Retina (tissue), 1 donor: Measurements from ENCODE around the gene RNASEH1.
A peak's percentile ranks its signal among the peaks of the same experiment; 100 is the strongest.
"Not testable (repeated sequence)": the region's sequence is repeated elsewhere in the genome, so short reads cannot be mapped to it uniquely, and the experiment has no call there.

Experiments
- DNase-seq: peaks from one replicate; pipeline ENCODE4 v3.0.0-alpha.2; 2016

Gene RNASEH1

GRCh38 chr2:3588084-3588483 lies 30.0 kb upstream of the RNASEH1 start:
- DNase-seq, result no peak

GRCh38 chr2:3587432-3587831 lies 29.3 kb upstream of the RNASEH1 start:
- DNase-seq, result no peak

DNA sequence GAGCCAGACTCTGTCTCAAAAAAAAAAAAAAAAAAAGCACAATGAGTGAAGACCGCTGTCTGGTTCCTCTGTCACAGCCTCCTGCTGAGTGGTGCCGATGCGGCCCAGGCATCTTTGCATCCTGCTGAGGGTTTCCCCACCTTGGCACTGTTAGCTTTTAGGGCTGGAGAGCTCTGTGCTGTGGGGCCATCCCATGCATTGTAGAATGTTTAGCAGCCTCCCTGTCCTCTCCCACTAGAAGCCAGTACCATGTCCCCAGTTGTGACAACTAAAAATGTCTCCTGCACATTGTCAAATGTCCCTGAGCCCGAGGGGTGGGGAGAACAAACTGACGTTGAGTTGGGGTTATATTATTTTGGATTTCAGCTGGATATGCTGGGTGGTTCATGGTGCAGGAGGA lies 28.9 kb upstream of the RNASEH1 start:
- no peak for DNase-seq

GRCh38 chr2:3586220-3586619 lies 28.1 kb upstream of the RNASEH1 start:
- DNase-seq, result no peak

- DNase-seq, result no peak
These were observed 27.4 kb upstream of the RNASEH1 start for GRCh38 chr2:3585261-3586109.

DNA sequence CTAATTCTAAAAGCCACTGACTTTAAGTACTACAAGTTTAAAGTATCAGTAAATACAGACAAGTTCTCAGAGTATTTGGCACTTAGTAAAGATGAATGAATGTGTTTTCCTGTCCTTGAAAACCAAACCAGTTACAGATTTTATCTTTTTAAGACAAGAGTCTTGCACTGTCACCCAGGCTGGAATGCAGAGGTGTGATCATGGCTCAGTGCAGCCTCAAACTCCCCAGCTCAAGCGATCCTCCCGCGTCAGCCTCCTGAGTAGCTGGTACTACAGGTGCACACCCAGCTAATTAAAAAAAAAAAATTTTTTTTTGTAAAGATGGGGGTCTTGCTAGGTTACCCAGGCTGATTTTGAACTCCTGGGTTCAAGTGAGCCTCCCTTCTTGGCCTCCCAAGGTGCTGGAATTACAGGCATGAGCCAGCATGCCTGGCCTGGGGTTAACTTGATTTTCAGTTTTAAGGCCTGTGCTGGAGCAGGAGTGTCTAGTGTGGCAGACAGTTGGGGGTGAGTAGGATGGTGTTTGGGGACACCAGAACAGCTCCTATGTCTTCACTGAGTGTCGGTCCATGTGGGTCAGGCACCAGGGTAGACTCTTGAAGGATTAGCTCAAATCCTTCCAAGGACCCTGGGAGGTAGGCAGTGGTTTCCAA lies 26.6 kb upstream of the RNASEH1 start:
- DNase-seq, result no peak

DNA sequence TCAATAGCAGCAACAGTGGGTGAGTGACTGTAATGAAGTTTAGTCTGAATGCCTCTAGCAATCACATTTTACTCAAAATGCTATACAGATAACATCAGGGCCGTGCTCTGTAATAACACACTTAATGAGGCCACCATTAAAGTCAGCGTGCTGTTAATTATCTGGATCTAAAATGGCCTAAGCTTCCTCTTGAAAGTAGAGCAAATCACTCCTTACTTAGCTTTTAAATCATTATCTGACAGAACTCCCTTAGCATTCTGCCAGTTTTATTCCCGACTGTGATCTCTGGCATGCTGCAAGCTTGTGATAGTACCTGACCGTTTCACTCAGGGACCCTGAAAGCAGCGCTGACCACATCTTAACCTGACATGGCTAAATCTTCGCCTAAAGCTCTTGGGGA lies 25.9 kb upstream of the RNASEH1 start:
- no peak for DNase-seq

GRCh38 chr2:3581367-3582262 lies 23.5 kb upstream of the RNASEH1 start:
- DNase-seq, result no peak

DNA sequence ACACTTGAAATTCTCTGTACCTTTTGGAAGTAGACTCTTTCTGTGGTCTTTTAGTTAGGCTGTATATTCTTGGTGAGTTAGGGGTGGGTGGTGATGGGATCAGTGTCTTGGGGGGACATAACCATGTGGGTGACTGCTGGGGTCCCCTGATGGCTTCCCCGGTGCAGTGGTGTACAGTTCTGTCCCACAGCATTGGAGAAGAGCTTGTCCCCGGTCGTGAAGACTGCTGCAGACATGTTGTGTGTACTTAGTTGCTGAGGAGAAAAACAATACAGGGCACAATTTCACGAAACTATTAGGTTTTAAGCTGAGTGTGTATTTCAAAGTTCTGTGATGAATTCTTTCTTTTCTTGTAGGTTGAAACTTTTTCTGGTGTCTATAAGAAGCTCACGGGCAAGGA lies 22.3 kb upstream of the RNASEH1 start:
- no peak for DNase-seq

DNA sequence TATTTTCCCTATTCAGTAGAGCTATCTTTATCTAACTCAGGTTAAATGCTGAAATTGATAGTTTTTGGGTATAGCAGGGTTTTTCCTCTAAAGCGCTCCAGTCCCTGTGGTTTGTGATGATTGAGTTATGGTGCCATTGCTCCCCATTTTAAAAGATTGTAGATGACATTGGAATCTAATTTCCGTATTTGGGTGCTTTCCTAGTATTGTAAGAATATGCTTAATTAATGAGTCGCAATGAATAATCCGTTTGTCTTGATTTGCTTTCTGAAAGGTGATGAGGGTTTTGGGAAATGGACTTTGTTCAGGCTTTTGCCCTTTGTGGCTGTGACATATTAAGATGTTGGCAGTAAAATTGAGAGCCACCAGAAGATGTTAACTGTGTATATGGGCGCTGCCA lies 20.9 kb upstream of the RNASEH1 start:
- no peak for DNase-seq

GRCh38 chr2:3576263-3576630 lies 18.1 kb upstream of the RNASEH1 start:
- not testable (repeated sequence) for DNase-seq

GRCh38 chr2:3575534-3576262 lies 17.6 kb upstream of the RNASEH1 start:
- DNase-seq, result peak; percentile 64

DNA sequence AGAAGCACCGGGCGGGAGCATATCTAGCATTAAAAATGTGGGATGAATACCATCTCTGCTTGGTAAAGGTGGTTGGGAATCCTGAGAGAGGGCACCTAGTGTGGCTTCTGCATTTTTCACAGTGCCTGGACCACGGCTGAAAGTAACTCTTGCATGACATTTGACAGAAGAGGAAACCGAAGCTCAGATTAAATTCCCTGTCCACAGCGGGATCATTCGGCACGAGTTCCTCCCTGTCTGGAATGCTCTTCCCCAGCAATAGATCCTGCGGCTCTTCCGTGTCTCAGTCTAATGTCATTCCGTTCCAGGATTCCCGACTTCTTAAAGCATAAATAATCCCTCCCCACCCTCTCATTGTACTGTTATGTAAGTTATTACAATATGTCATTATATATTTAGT lies 16.0 kb upstream of the RNASEH1 start:
- no peak for DNase-seq

GRCh38 chr2:3572620-3573019 lies 14.5 kb upstream of the RNASEH1 start:
- DNase-seq, result no peak

DNA sequence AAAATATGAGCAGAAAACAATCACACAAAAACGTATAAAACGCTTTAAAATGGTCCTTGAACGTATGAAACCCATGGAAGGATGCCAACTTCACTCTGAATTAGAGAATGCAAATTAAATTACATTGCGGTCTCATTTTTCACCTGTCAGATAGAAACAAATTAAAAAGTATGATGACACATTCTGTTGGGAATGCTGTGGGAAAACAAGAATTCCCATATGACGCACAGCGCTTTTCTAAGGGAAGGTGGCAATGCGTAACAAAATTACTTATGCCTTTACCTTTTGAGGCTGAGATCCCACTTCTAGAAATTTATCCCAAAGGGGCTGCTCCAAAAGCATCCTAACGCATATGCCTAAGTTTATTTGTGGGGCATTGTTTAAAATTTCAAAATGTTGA lies 13.2 kb upstream of the RNASEH1 start:
- DNase-seq, result no peak

- not testable (repeated sequence) for DNase-seq
These were observed 11.5 kb upstream of the RNASEH1 start for GRCh38 chr2:3569656-3570055.

DNA sequence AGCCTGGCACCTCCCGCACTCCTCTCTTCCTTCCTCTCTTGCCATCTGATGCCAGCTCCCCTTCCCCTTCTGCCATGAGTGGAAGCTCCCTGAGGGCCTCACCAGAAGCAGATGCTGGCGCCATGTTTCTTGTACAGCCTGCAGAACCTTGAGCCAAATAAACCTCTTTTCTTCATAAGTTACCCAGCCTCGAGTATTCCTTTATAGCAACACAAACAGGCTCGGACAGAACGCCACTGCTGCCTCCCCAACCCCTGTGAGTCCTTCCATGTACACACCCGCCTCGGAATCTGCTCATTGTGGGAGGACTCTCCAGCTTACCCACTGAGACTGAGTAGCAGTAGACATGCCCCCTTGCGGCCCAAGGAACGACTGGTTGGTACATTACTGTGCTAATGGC lies 8.7 kb upstream of the RNASEH1 start:
- DNase-seq, result no peak

GRCh38 chr2:3565117-3565516 lies 7.0 kb upstream of the RNASEH1 start:
- DNase-seq, result no peak

DNA sequence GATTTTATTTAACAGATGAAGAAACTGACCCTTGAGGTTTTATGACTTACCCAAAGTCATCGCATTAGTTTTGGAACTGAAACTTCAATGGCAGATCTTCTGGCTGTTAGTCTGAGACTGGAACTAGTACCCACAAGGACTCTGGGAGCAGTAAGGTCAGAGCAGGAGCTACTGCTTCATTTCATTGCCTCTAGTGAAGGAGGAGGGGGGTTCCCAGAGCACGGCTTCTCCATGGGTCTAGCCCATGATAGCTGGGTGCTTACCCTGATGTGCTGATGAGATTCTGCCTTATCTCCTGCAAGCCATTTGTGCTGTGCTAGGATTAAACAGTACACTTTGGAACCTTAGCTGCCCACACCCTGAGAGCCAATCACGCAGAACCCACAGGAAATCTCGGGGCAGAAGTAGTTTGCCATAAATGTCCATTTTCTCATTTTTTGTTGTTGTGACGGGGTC lies 5.4 kb upstream of the RNASEH1 start:
- no peak for DNase-seq

GRCh38 chr2:3557639-3558204 lies 411 bp downstream of the RNASEH1 start:
- DNase-seq, result no peak

GRCh38 chr2:3553946-3554345 lies 4.2 kb downstream of the RNASEH1 start:
- no peak for DNase-seq

DNA sequence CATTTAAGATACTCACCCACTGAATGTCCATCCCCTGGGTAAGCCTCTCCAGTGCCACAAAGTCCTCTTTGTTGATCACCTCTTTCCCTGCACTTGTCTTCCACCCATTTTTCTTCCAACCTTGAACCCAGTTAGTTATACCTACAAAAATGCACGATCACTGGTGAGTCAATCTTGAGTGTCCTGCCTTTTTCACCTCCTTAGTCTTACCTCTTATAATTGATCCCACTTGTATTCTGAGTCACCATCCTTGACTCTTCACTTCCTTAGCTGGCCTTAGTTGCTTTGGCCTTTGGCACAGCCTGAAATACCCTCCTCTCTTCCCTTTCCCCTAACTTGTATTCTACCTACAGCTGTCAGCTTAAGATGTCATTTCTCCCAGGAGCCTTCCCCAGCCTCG lies 10.2 kb downstream of the RNASEH1 start:
- DNase-seq, result no peak
